Natural killer cell (primary cell): ENCODE results near the gene IGSF3. TPM values are rescaled to one million over a fixed set of nuclear protein-coding genes. Genes with fewer than 3 reads are reported as not detected.

Experiments
- ATAC-seq, 3 donors: fragments of 150-1000 bp in 2 of 3; fragments of 200-7000 bp in 1 of 3; cut with Tn5 transposase; 1 replicate in 1 of 3; 2 replicates in 2 of 3; pipeline ENCODE4 v1.10.0; 2021; ENCODE audit warnings: mild to moderate bottlenecking in 2 of 3, moderate library complexity in 2 of 3
- DNase-seq, 2 donors: peaks; one replicate each; pipeline versions ENCODE4 v3.0.0 to v3.0.0-alpha.2; 2013 to 2021; ENCODE audit warnings: mixed read lengths in 1 of 2
- H3K27ac ChIP-seq: one replicate; pipeline ENCODE4 v1.5.1; 2013; ENCODE audit warnings: mild to moderate bottlenecking, low read length
- H3K27me3 ChIP-seq: one replicate; pipeline ENCODE4 v1.6.1; 2013; ENCODE audit warnings: low read length; ENCODE audit not compliant: control insufficient read depth, insufficient read depth
- H3K36me3 ChIP-seq: one replicate; pipeline ENCODE4 v1.6.1; 2013; ENCODE audit warnings: low read length; ENCODE audit not compliant: control insufficient read depth, insufficient read depth
- H3K4me1 ChIP-seq: one replicate; pipeline ENCODE4 v1.6.1; 2013; ENCODE audit warnings: low read length; ENCODE audit not compliant: control insufficient read depth, insufficient read depth
- H3K4me3 ChIP-seq: one replicate; pipeline ENCODE4 v1.5.1; 2013; ENCODE audit warnings: low read length
- H3K9me3 ChIP-seq: one replicate; pipeline ENCODE4 v1.6.1; 2013; ENCODE audit warnings: low read length; ENCODE audit not compliant: control insufficient read depth, insufficient read depth
- H3K27ac Mint-ChIP-seq, 2 donors: one replicate each; pipeline ENCODE4 v1.8.0; 2022; ENCODE audit warnings: mild to moderate bottlenecking in 2 of 2, mixed read lengths in 2 of 2, moderate library complexity in 1 of 2
- H3K27me3 Mint-ChIP-seq, 2 donors: one replicate each; pipeline ENCODE4 v1.8.0; 2022; ENCODE audit warnings: low read depth in 2 of 2, mixed read lengths in 2 of 2
- H3K36me3 Mint-ChIP-seq: one replicate; pipeline ENCODE4 v1.8.0; 2022; ENCODE audit warnings: mixed read lengths
- H3K4me1 Mint-ChIP-seq, 2 donors: one replicate each; pipeline ENCODE4 v1.8.0; 2022; ENCODE audit warnings: mixed read lengths in 2 of 2
- H3K4me3 Mint-ChIP-seq: one replicate; pipeline ENCODE4 v1.8.0; 2022; ENCODE audit warnings: mild to moderate bottlenecking, moderate library complexity, mixed read lengths
- H3K9me3 Mint-ChIP-seq, 2 donors: one replicate each; pipeline ENCODE4 v1.8.0; 2022; ENCODE audit warnings: mixed read lengths in 2 of 2
- WGBS: methylation state at CpG from one replicate; pipeline ENCODE4 v1.1.7; 2013; ENCODE audit warnings: missing lambda C conversion rate; ENCODE audit not compliant: insufficient coverage; 5-methylcytosine and 5-hydroxymethylcytosine counted together
- intact Hi-C: fragments of 100-400 bp; cut with micrococcal nuclease; formaldehyde crosslinking; loops from one replicate; pipeline ENCODE4 v1.14.2; 2022
- total RNA-seq, 4 donors: library from RNA; stranded (reverse); fragments of 120-200 nt in 1 of 4; gene quantifications; one replicate each; pipeline versions ENCODE4 v1.2.3 to v1.2.4, GENCODE V29; 2013 to 2022
- TF ChIP-seq, protein P1 (sequence below): fragments of 200-600 bp; IDR thresholded peaks from one replicate; pipeline ENCODE4 v1.8.0; 2022; ENCODE audit warnings: antibody characterized with exemption

Gene IGSF3
- total RNA-seq, 3 donors from 2014 or later (not counting 1 experiment from before 2014, with no cell fraction given), result 0.05 to 0.14 TPM; not detected in 1

DNA sequence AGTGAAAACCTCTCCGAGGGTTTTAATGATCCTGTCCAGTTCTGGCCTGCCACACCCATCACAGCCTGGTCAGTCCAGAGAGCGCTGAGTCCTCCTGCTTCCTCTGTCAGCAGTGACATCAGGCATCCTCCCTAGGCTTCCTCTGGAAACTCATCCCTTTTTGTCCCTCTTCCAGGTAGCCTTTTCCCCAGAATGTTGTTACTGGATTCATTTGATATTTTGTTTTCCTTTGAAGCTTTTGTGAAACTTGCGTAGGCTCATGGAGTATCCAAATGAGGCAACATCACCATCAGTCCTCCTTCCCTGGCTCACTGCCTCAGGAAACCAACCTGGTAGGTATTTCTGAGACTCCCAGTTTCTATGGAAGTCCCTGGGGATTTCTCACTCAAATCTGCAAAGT, 27.0 kb upstream of the IGSF3 start:
- H3K9me3 Mint-ChIP-seq, result no peaks in the 10 kb centered on the region
- no peaks in the 10 kb centered on the region for H3K36me3 Mint-ChIP-seq
- TF ChIP-seq, protein P1, sequence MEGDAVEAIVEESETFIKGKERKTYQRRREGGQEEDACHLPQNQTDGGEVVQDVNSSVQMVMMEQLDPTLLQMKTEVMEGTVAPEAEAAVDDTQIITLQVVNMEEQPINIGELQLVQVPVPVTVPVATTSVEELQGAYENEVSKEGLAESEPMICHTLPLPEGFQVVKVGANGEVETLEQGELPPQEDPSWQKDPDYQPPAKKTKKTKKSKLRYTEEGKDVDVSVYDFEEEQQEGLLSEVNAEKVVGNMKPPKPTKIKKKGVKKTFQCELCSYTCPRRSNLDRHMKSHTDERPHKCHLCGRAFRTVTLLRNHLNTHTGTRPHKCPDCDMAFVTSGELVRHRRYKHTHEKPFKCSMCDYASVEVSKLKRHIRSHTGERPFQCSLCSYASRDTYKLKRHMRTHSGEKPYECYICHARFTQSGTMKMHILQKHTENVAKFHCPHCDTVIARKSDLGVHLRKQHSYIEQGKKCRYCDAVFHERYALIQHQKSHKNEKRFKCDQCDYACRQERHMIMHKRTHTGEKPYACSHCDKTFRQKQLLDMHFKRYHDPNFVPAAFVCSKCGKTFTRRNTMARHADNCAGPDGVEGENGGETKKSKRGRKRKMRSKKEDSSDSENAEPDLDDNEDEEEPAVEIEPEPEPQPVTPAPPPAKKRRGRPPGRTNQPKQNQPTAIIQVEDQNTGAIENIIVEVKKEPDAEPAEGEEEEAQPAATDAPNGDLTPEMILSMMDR, result no peak
- H3K4me3 Mint-ChIP-seq, result no peak overlapping the region
- intact Hi-C loops, result no loop called here
- Histone ChIP-seq H3K27ac (no peak overlapping the region), H3K36me3 (no peaks in the 10 kb centered on the region), H3K27me3 (no peaks in the 10 kb centered on the region), H3K4me1 (no peaks in the 10 kb centered on the region), H3K4me3 (no peak overlapping the region), H3K9me3 (no peaks in the 10 kb centered on the region)
- WGBS, result 91% methylated on average over 3 of the region's 3 CpGs
- peaks cover 4 to 8% of the 10 kb centered on the region in 2 donors for H3K27me3 Mint-ChIP-seq
- no peaks in the 10 kb centered on the region for H3K4me1 Mint-ChIP-seq
- H3K27ac Mint-ChIP-seq, result no peak overlapping the region
- no peak for ATAC-seq
- no peak for DNase-seq

DNA sequence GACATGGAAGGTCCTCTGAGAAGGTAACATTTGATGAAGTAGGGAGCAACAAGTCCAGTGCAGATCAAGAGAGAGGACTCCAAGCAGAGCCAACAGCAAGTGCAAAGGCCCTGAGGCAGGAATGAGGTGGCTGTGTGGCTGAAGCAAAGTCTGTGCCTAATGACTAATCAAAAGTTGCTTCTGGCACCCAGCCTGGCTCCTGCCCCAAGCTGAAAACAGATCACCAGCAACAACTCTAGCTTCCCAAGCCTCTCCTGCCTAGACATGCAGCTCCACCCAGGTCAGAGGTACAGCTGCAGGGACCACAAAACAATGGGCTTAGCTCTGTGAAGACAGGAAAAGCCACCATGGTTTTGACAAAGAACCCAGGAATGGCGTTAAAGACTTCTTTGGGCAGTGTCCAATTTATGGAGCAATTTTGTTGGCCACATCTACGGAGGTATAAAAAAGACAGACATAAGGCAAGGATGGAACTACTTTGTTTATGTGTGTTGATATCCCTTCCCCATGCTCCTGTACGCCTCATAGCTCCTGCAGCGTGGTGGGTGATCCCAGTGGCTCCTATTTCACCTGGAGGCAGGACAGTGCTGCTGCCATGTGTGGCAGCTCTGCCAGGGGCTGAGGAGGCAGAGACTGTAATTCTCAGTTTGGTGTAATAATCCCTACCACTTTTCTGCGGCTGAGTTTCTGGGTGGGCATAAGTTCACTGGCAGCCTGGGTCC, 26.4 kb upstream of the IGSF3 start:
- Histone ChIP-seq H3K9me3 (no peaks in the 10 kb centered on the region), H3K27ac (no peak overlapping the region), H3K36me3 (no peaks in the 10 kb centered on the region), H3K4me3 (no peak overlapping the region), H3K27me3 (no peaks in the 10 kb centered on the region), H3K4me1 (no peaks in the 10 kb centered on the region)
- Mint-ChIP-seq H3K4me1 (no peaks in the 10 kb centered on the region), H3K9me3 (no peaks in the 10 kb centered on the region), H3K27me3 (peaks cover 4 to 8% of the 10 kb centered on the region in 2 donors), H3K4me3 (no peak overlapping the region), H3K36me3 (no peaks in the 10 kb centered on the region), H3K27ac (no peak overlapping the region)
- TF ChIP-seq, protein P1, result no peak
- intact Hi-C loops, result no loop called here
- ATAC-seq (no peak), DNase-seq (no peak)
- WGBS, result 92% methylated on average over 5 of the region's 5 CpGs

DNA sequence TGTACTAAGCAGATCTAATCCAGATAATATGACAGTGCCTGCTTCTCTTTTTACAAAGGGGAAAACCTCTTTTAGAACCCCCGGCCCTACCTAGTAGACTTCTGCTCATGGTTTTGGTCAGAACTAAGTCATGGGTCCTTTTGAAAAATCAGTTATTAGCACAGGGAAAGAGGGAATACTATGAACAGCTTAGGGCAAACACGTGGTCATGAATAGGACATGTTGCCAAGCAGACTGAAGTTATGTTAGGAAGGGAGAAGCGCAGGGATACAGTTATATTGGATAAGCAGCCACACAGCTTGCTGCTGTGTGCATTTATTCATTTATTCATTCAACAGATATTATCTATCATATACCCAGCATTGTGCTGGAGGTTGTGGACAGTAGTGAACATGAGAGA, 25.3 kb upstream of the IGSF3 start:
- Histone ChIP-seq H3K4me3 (no peak overlapping the region), H3K27ac (no peak overlapping the region), H3K4me1 (no peaks in the 10 kb centered on the region), H3K27me3 (no peaks in the 10 kb centered on the region), H3K36me3 (no peaks in the 10 kb centered on the region), H3K9me3 (no peaks in the 10 kb centered on the region)
- WGBS, result 73% methylated on average over 2 of the region's 3 CpGs
- H3K27ac Mint-ChIP-seq, result no peak overlapping the region
- DNase-seq (no peak), ATAC-seq (no peak)
- no peaks in the 10 kb centered on the region for H3K4me1 Mint-ChIP-seq
- H3K36me3 Mint-ChIP-seq, result no peaks in the 10 kb centered on the region
- H3K27me3 Mint-ChIP-seq, result peaks cover 4 to 8% of the 10 kb centered on the region in 2 donors
- intact Hi-C loops, result no loop called here
- no peaks in the 10 kb centered on the region for H3K9me3 Mint-ChIP-seq
- TF ChIP-seq, protein P1, result no peak
- H3K4me3 Mint-ChIP-seq, result no peak overlapping the region

DNA sequence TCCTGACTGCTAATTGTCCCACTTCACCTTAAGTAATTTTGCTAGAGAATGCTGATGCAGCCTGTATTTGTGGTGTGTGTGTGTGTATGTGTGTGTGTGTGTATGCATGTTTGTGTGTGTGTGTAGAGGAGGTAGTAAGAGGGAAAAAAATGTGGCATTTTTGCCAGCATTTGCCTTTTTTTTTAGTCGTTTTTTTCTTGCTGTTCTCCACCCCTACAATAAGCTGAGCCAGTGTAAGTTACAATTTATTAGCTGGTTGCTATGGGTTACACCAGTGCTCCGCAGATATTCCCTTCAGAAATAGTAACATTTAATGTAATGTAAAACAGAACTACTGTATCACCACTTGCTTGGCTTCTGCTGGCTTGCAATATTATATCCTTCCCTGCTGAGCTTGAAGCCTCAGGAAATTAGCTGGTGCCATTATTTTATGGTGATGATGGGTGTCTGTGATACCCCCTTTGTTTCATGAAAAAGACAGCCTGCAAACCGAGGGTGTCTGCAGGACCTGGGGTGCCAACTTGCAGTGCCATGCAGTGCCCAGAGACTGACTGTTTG, 23.4 kb upstream of the IGSF3 start:
- no peaks in the 10 kb centered on the region for H3K9me3 ChIP-seq
- no peak overlapping the region for H3K27ac ChIP-seq
- 53% methylated on average over 1 of the region's 3 CpGs for WGBS
- H3K36me3 ChIP-seq, result no peaks in the 10 kb centered on the region
- no peaks in the 10 kb centered on the region for H3K4me1 Mint-ChIP-seq
- H3K36me3 Mint-ChIP-seq, result no peaks in the 10 kb centered on the region
- no peak overlapping the region for H3K4me3 Mint-ChIP-seq
- no peak overlapping the region for H3K4me3 ChIP-seq
- no peaks in the 10 kb centered on the region for H3K27me3 ChIP-seq
- TF ChIP-seq, protein P1, result no peak
- no peaks in the 10 kb centered on the region for H3K9me3 Mint-ChIP-seq
- H3K27ac Mint-ChIP-seq, result no peak overlapping the region
- intact Hi-C loops, result no loop called here
- no peaks in the 10 kb centered on the region for H3K4me1 ChIP-seq
- ATAC-seq, result no peak
- H3K27me3 Mint-ChIP-seq, result peaks cover 4 to 8% of the 10 kb centered on the region in 2 donors
- DNase-seq, result no peak
